Suprapubic skin (tissue), 4 donors: ENCODE data around the gene TMEM170A. TPM values are rescaled to one million over a fixed set of nuclear protein-coding genes. Genes with fewer than 3 reads are reported as not detected.

Experiments
- DNase-seq, 2 donors: peaks; one replicate each; pipeline ENCODE4 v3.0.0-alpha.2; 2019; ENCODE audit warnings: low spot score in 2 of 2
- H3K27ac ChIP-seq: fragments of 200-600 bp; sonication (generic); one replicate; pipeline ENCODE4 v1.5.1; 2019
- H3K27me3 ChIP-seq: fragments of 200-600 bp; sonication (generic); one replicate; pipeline ENCODE4 v1.5.1; 2019
- H3K36me3 ChIP-seq: fragments of 200-600 bp; sonication (generic); one replicate; pipeline ENCODE4 v1.5.1; 2019
- H3K4me1 ChIP-seq: fragments of 200-600 bp; sonication (generic); one replicate; pipeline ENCODE4 v1.5.1; 2019
- H3K4me3 ChIP-seq: fragments of 200-600 bp; sonication (generic); one replicate; pipeline ENCODE4 v1.5.1; 2019; ENCODE audit warnings: mild to moderate bottlenecking
- H3K9me3 ChIP-seq: fragments of 200-600 bp; sonication (generic); one replicate; pipeline ENCODE4 v1.5.1; 2019
- CTCF ChIP-seq, 2 donors: fragments of 200-600 bp in 1 of 2; fragments of 450-650 bp in 1 of 2; sonication (generic) in 1 of 2; IDR thresholded peaks; one replicate each; pipeline ENCODE4 v1.5.1; 2016 to 2019; ENCODE audit warnings: antibody characterized with exemption in 2 of 2, mild to moderate bottlenecking in 1 of 2, moderate library complexity in 1 of 2
- EP300 ChIP-seq: sonication (generic); formaldehyde crosslinking; IDR thresholded peaks from one replicate; pipeline ENCODE4 v1.6.1; 2017; ENCODE audit warnings: antibody characterized with exemption
- POLR2A ChIP-seq, 2 donors: fragments of 450-650 bp; IDR thresholded peaks; one replicate each; pipeline ENCODE4 v1.6.1; 2017; ENCODE audit warnings: antibody characterized with exemption in 2 of 2, mild to moderate bottlenecking in 2 of 2, moderate library complexity in 2 of 2
- POLR2AphosphoS5 ChIP-seq, 3 donors: sonication (generic); formaldehyde crosslinking; IDR thresholded peaks; one replicate each; pipeline ENCODE4 v1.6.1; 2017; ENCODE audit warnings: antibody characterized with exemption in 3 of 3
- WGBS: methylation state at CpG from one replicate; pipeline ENCODE4 v1.1.5; 2018; 5-methylcytosine and 5-hydroxymethylcytosine counted together
- total RNA-seq, 4 donors: library from RNA; depleted of rRNA; stranded (reverse); fragments of >200 nt; gene quantifications; one replicate each; pipeline ENCODE4 v1.1.0, GENCODE V29; 2016

Gene TMEM170A
- total RNA-seq, 4 donors from 2014 or later: 15.8 to 17.5 (median 16.5) TPM

GRCh38 chr16:75491876-75492275 lies 27.4 kb upstream of the TMEM170A start:
- peaks cover 15% of the 10 kb centered on the region for H3K4me1 ChIP-seq
- no peak for DNase-seq
- no peaks in the 10 kb centered on the region for H3K9me3 ChIP-seq
- H3K27me3 ChIP-seq: peaks cover 16% of the 10 kb centered on the region
- WGBS: 78% methylated on average over 1 of the region's 1 CpG
- H3K27ac ChIP-seq: no peak overlapping the region
- TF ChIP-seq POLR2A (IDR thresholded peaks at IDR 0.05) (no peak), CTCF (IDR thresholded peaks at IDR 0.05) (no peak), EP300 (no peak), POLR2AphosphoS5 (IDR thresholded peaks at IDR 0.05) (no peak)
- no peaks in the 10 kb centered on the region for H3K36me3 ChIP-seq
- H3K4me3 ChIP-seq: no peak overlapping the region

GRCh38 chr16:75488322-75488721 lies 23.8 kb upstream of the TMEM170A start:
- Histone ChIP-seq H3K9me3 (no peaks in the 10 kb centered on the region), H3K4me1 (peaks cover 8% of the 10 kb centered on the region), H3K4me3 (no peak overlapping the region), H3K27me3 (peaks cover 5% of the 10 kb centered on the region), H3K36me3 (no peaks in the 10 kb centered on the region), H3K27ac (no peak overlapping the region)
- no peak for TF ChIP-seq POLR2AphosphoS5 (IDR thresholded peaks at IDR 0.05)
- TF ChIP-seq CTCF (IDR thresholded peaks at IDR 0.05): no peak
- TF ChIP-seq EP300: no peak
- TF ChIP-seq POLR2A (IDR thresholded peaks at IDR 0.05): no peak
- WGBS: 92% methylated on average over 2 of the region's 2 CpGs
- DNase-seq: no peak

- Histone ChIP-seq H3K36me3 (no peaks in the 10 kb centered on the region), H3K27ac (no peak overlapping the region), H3K9me3 (no peaks in the 10 kb centered on the region), H3K27me3 (peaks cover 3% of the 10 kb centered on the region), H3K4me1 (peaks cover 8% of the 10 kb centered on the region), H3K4me3 (no peak overlapping the region)
- no peak for TF ChIP-seq EP300
- no peak for DNase-seq
- WGBS: 53% methylated on average over 2 of the region's 2 CpGs
Measured at GRCh38 chr16:75486676-75487313, 22.3 kb upstream of the TMEM170A start.

GRCh38 chr16:75486014-75486675 lies 21.7 kb upstream of the TMEM170A start:
- 41% methylated on average over 9 of the region's 9 CpGs for WGBS
- TF ChIP-seq CTCF (IDR thresholded peaks at IDR 0.05): no peak
- no peak for TF ChIP-seq POLR2A (IDR thresholded peaks at IDR 0.05)
- TF ChIP-seq EP300: no peak
- TF ChIP-seq POLR2AphosphoS5 (IDR thresholded peaks at IDR 0.05): no peak
- DNase-seq: no peak

GRCh38 chr16:75485230-75486013 lies 20.9 kb upstream of the TMEM170A start:
- H3K36me3 ChIP-seq: no peaks in the 10 kb centered on the region
- no peak overlapping the region for H3K4me3 ChIP-seq
- H3K27me3 ChIP-seq: no peaks in the 10 kb centered on the region
- no peak overlapping the region for H3K27ac ChIP-seq
- H3K9me3 ChIP-seq: no peaks in the 10 kb centered on the region
- DNase-seq: no peak
- peaks cover 8% of the 10 kb centered on the region for H3K4me1 ChIP-seq
- whole genome bisulfite sequencing: 79% methylated on average over 7 of the region's 7 CpGs
- TF ChIP-seq POLR2A (IDR thresholded peaks at IDR 0.05): no peak
- no peak for TF ChIP-seq EP300
- no peak for TF ChIP-seq POLR2AphosphoS5 (IDR thresholded peaks at IDR 0.05)
- no peak for TF ChIP-seq CTCF (IDR thresholded peaks at IDR 0.05)

More at GRCh38 chr16:75486014-75486675, 21.7 kb upstream of the TMEM170A start:
- H3K9me3 ChIP-seq: no peaks in the 10 kb centered on the region
- no peaks in the 10 kb centered on the region for H3K36me3 ChIP-seq
- no peaks in the 10 kb centered on the region for H3K27me3 ChIP-seq
- H3K4me3 ChIP-seq: no peak overlapping the region
- no peak overlapping the region for H3K27ac ChIP-seq
- peaks cover 8% of the 10 kb centered on the region for H3K4me1 ChIP-seq
